H1 (cell line): Measurements from ENCODE around the gene NLRP8.

ENCODE experiments used
- CEBPB ChIP-seq: IDR thresholded peaks from 2 replicates; pipeline ENCODE4 v1.6.1; 2012; ENCODE audit warnings: low read depth, low read length
- CHD2 ChIP-seq: IDR thresholded peaks from 2 replicates; pipeline ENCODE4 v1.6.1; 2012; ENCODE audit warnings: low read length, improper control_type of control experiment
- CREB1 ChIP-seq: IDR thresholded peaks from 2 replicates; pipeline ENCODE4 v1.6.1; 2012; ENCODE audit warnings: inconsistent platforms
- CTCF ChIP-seq, 3 experiments: IDR thresholded peaks; 1 replicate in 2 of 3; 2 replicates in 1 of 3; pipeline versions ENCODE4 v1.5.1 to v1.6.1; 2011; ENCODE audit warnings: low read length in 3 of 3, mild to moderate bottlenecking in 3 of 3, inconsistent platforms in 2 of 3, low read depth in 1 of 3, moderate library complexity in 1 of 3; ENCODE audit not compliant: insufficient read depth in 1 of 3; ENCODE audit errors: control extremely low read depth in 1 of 3
- EZH2 ChIP-seq: fragments of 200-600 bp; sonication (generic); IDR thresholded peaks from 2 replicates; pipeline ENCODE4 v1.7.1; 2012; ENCODE audit warnings: low read depth, mild to moderate bottlenecking, moderate library complexity, low read length, inconsistent platforms; ENCODE audit not compliant: severe bottlenecking
- HDAC6 ChIP-seq: IDR thresholded peaks from one replicate; pipeline ENCODE4 v1.7.1; 2012; ENCODE audit warnings: low read depth, mild to moderate bottlenecking, inconsistent platforms, low read length, moderate library complexity
- POLR2A ChIP-seq, 2 experiments: IDR thresholded peaks; 1 replicate in 1 of 2; 2 replicates in 1 of 2; pipeline ENCODE4 v1.6.1; 2011; ENCODE audit warnings: low read depth in 2 of 2, low read length in 2 of 2, mild to moderate bottlenecking in 2 of 2; ENCODE audit errors: control extremely low read depth in 1 of 2
- POLR2AphosphoS5 ChIP-seq: IDR thresholded peaks from 2 replicates; pipeline ENCODE4 v1.6.1; 2011; ENCODE audit warnings: low read depth, low read length
- SP1 ChIP-seq: IDR thresholded peaks from 2 replicates; pipeline ENCODE4 v1.6.1; 2011; ENCODE audit warnings: low read depth, low read length
- SP2 ChIP-seq: IDR thresholded peaks from 2 replicates; pipeline ENCODE4 v1.6.1; 2012; ENCODE audit warnings: mild to moderate bottlenecking, low read length, inconsistent platforms

GRCh38 chr19:55931936-55932386, 15.7 kb upstream of the NLRP8 start, which contains the start of gene NLRP13:
- TF ChIP-seq CEBPB (no peak), CHD2 (no peak), HDAC6 (no peak), EZH2 (no peak), POLR2A (IDR thresholded peaks at IDR 0.05; ENCODE audit: control extremely low read depth in 1 of 2, low read depth in 2 of 2, low read length in 2 of 2) (no peak), CTCF (IDR thresholded peaks at IDR 0.05; ENCODE audit: control extremely low read depth in 1 of 3, insufficient read depth in 1 of 3, low read depth in 1 of 3, low read length in 3 of 3) (no peak), CREB1 (no peak), SP2 (no peak), POLR2AphosphoS5 (no peak), SP1 (no peak)
